ENCODE measurements around the gene TSPAN12. TPM values are rescaled to one million over a fixed set of nuclear protein-coding genes. Genes with fewer than 3 reads are reported as not detected.
A peak's percentile ranks its signal among the peaks of the same experiment; 100 is the strongest.
"Not testable (repeated sequence)": the region's sequence is repeated elsewhere in the genome, so short reads cannot be mapped to it uniquely, and the experiment has no call there.

The TSPAN12 gene, protein sequence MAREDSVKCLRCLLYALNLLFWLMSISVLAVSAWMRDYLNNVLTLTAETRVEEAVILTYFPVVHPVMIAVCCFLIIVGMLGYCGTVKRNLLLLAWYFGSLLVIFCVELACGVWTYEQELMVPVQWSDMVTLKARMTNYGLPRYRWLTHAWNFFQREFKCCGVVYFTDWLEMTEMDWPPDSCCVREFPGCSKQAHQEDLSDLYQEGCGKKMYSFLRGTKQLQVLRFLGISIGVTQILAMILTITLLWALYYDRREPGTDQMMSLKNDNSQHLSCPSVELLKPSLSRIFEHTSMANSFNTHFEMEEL
- 19.5 and 26.5 TPM in 2 replicates for total RNA-seq (2014; rRNA removed; shearing (Covaris generic))

DNA sequence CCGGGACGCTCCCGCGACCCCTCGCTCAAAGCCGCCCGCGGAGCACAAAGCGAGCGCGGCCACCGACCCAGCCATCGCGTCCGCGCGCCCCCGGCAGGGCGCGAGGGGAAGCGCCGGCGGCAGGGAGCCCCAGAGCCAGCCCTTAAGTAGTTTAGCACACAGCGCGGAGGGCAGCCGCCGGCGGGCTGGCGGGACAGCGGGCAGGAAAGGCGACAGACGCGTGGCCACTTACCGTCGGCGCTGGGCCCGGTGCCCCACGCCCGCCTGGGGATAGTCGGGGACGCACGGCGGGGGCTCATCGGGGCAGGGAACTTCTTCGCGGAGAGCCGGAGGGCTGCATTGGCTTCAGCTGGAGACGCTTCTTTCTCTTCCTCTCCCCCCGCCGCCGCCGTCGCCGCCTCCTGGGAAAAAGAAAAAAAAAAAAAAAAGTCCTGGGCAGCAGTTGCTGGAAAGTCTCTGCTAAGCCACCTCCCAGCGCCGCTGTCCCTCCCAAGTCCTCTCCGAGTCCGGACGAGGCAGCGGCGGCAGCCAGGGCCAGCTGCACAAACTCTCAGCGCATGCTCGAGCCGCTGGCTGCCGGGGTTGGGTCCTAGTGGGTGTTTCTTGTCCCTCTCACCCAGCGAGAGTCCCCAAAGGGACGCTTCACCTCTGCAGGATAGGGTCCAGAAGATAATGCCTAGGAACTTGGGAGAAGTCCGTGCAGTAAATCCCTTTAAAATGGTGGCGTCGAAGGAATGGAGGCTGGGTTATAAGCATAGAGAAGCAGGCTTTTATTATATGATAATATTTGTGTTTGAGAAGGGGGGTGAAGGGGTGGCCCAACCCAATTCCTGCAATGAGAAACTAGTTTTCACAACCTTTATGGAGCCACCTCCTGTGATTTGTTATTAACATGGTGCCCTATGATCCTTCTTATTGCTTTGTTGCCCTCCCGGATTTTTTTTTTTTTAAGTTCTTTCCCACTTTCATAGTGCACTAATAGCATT lies at the start of gene TSPAN12:
TSPAN12 (minus strand) TSS at position 557 of the 986 bp plus-strand sequence. CDS start 1,381 bp downstream, outside the sequence.
- H3K36me3 ChIP-seq (replicated peaks; ENCODE audit: control insufficient read depth, insufficient read depth, low read length), result no peaks in the 10 kb centered on the region
- H3K4me3 ChIP-seq (ENCODE audit: insufficient read depth, low read depth, low read length), result peak within 1 kb of the TSS; percentile 81
- H3K27me3 ChIP-seq (ENCODE audit: control insufficient read depth, insufficient read depth, low read length), result no peaks in the 10 kb centered on the region
- DNase-seq, result peak; percentile 90

- no peaks in the 10 kb centered on the region for H3K27me3 ChIP-seq (ENCODE audit: control insufficient read depth, insufficient read depth, low read length)
- H3K36me3 ChIP-seq (replicated peaks; ENCODE audit: control insufficient read depth, insufficient read depth, low read length), result no peaks in the 10 kb centered on the region
- DNase-seq, result no peak
- H3K4me3 ChIP-seq (ENCODE audit: insufficient read depth, low read depth, low read length), result no peak overlapping the region
Measured at GRCh38 chr7:120898715-120899499, 41.0 kb upstream of the TSPAN12 start.

DNA sequence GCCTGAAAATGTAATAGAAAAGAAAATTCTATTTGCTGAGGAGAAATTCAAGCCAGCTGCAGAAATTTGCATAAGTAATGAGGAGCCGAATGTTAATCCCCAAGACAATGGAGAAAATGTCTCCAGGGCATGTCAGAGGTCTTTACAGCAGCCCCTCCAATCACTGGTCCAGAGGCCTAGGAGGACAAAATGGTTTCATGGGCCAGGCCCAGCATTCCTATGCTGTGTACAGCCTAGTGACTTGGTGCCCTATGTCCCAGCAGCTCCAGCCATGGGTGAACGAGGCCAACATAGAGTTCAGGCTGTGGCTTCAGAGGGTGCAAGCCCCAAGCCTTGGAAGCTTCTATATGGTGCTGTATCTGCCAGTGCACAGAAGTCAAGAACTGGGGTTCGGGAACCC lies 37.3 kb upstream of the TSPAN12 start:
- DNase-seq; H3K27me3 ChIP-seq (ENCODE audit: control insufficient read depth, insufficient read depth, low read length); H3K36me3 ChIP-seq (replicated peaks; ENCODE audit: control insufficient read depth, insufficient read depth, low read length); H3K4me3 ChIP-seq (ENCODE audit: insufficient read depth, low read depth, low read length): not testable (repeated sequence)

DNA sequence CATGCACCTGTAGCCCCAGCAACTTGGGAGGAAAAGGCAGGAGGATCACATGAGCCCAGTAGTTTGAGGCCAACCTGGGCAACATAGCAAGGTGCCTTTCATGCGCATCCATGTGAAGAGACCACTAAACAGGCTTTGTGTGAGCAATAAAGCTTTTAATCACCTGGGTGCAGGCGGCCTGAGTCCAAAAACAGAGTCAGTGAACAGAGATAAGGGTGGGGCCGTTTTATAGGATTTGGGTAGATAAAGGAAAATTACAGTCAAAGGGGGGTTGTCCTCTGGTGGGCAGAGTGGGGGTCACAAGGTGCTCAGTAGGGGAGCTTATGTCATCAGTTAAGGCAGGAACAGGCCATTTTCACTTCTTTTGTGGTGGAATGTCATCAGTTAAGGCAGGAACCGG lies 27.7 kb upstream of the TSPAN12 start:
- not testable (repeated sequence) for H3K36me3 ChIP-seq (replicated peaks; ENCODE audit: control insufficient read depth, insufficient read depth, low read length); H3K27me3 ChIP-seq (ENCODE audit: control insufficient read depth, insufficient read depth, low read length); DNase-seq; H3K4me3 ChIP-seq (ENCODE audit: insufficient read depth, low read depth, low read length)

GRCh38 chr7:120877701-120878100 lies 19.8 kb upstream of the TSPAN12 start:
- Histone ChIP-seq H3K36me3 (replicated peaks; ENCODE audit: control insufficient read depth, insufficient read depth, low read length) (no peaks in the 10 kb centered on the region), H3K27me3 (ENCODE audit: control insufficient read depth, insufficient read depth, low read length) (no peaks in the 10 kb centered on the region), H3K4me3 (ENCODE audit: insufficient read depth, low read depth, low read length) (no peak overlapping the region)
- DNase-seq, result no peak

DNA sequence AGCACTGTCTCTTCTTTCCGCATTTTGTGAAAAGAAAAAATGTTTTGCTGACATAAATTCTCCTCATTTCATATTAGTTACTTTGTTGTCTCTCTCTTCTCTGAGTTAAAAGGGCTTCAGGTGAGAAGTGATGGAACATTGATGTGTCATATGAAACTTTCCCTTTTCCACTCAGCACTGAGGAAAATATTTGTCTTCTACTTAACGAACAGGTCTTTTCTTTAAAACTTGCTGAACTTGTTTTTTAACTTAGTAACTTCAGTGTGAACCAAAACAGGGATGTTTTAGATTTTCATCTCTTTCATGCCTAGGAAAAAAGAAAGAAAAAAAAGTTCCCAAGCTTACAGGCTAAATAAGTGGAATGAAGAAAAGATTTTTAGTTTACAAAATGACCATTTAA lies 19.0 kb upstream of the TSPAN12 start:
- no peak for DNase-seq
- Histone ChIP-seq H3K27me3 (ENCODE audit: control insufficient read depth, insufficient read depth, low read length) (no peaks in the 10 kb centered on the region), H3K4me3 (ENCODE audit: insufficient read depth, low read depth, low read length) (no peak overlapping the region), H3K36me3 (replicated peaks; ENCODE audit: control insufficient read depth, insufficient read depth, low read length) (no peaks in the 10 kb centered on the region)

DNA sequence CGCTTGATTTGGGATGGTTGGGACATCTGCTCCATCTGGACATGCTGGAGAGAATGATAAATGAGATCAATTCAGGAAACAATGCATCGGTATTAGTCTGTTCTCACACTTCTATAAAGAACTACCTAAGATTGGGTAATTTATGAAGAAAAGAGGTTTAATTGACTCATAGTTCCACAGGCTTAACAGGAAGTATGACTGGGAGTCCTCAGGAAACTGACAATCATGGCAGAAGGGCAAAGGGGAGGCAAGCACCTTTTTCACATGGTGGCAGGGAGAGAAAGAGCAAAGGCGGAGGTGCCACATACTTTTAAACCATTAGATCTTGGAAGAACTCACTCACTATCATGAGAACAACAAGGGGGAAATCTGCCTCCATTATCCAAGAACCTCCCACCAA lies 16.8 kb upstream of the TSPAN12 start:
- no peak for DNase-seq
- Histone ChIP-seq H3K27me3 (ENCODE audit: control insufficient read depth, insufficient read depth, low read length) (no peaks in the 10 kb centered on the region), H3K4me3 (ENCODE audit: insufficient read depth, low read depth, low read length) (no peak overlapping the region), H3K36me3 (replicated peaks; ENCODE audit: control insufficient read depth, insufficient read depth, low read length) (no peaks in the 10 kb centered on the region)

- DNase-seq, result no peak
- Histone ChIP-seq H3K27me3 (ENCODE audit: control insufficient read depth, insufficient read depth, low read length) (no peaks in the 10 kb centered on the region), H3K36me3 (replicated peaks; ENCODE audit: control insufficient read depth, insufficient read depth, low read length) (no peaks in the 10 kb centered on the region), H3K4me3 (ENCODE audit: insufficient read depth, low read depth, low read length) (no peak overlapping the region)
Measured at GRCh38 chr7:120874016-120874415, 16.1 kb upstream of the TSPAN12 start.

DNA sequence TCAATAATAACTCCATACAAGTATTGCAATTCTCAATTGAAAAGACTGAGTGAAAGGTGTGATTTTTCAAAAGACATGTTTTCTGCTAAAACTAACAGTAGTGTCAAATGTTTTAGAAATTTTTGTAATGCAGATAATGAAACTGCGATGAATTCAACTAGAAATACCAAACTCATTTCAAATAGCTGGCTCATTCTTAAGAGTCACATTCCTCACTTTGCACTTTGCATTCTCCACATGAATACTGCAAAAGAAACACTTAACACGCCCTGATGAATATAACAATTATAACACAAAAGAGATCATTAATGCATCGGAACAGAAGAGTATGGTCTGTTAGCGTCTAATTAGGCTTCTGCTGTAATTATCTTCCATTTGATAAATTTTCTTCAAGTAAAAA lies 15.5 kb upstream of the TSPAN12 start:
- no peaks in the 10 kb centered on the region for H3K27me3 ChIP-seq (ENCODE audit: control insufficient read depth, insufficient read depth, low read length)
- DNase-seq, result no peak
- no peaks in the 10 kb centered on the region for H3K36me3 ChIP-seq (replicated peaks; ENCODE audit: control insufficient read depth, insufficient read depth, low read length)
- H3K4me3 ChIP-seq (ENCODE audit: insufficient read depth, low read depth, low read length), result no peak overlapping the region

GRCh38 chr7:120869700-120870099 lies 11.8 kb upstream of the TSPAN12 start:
- no peaks in the 10 kb centered on the region for H3K36me3 ChIP-seq (replicated peaks; ENCODE audit: control insufficient read depth, insufficient read depth, low read length)
- DNase-seq, result no peak
- H3K4me3 ChIP-seq (ENCODE audit: insufficient read depth, low read depth, low read length), result no peak overlapping the region
- no peaks in the 10 kb centered on the region for H3K27me3 ChIP-seq (ENCODE audit: control insufficient read depth, insufficient read depth, low read length)

- Histone ChIP-seq H3K4me3 (ENCODE audit: insufficient read depth, low read depth, low read length) (no peak overlapping the region), H3K36me3 (replicated peaks; ENCODE audit: control insufficient read depth, insufficient read depth, low read length) (no peaks in the 10 kb centered on the region), H3K27me3 (ENCODE audit: control insufficient read depth, insufficient read depth, low read length) (no peaks in the 10 kb centered on the region)
- DNase-seq, result no peak
Measured at GRCh38 chr7:120867932-120868331, 10.0 kb upstream of the TSPAN12 start.

DNA sequence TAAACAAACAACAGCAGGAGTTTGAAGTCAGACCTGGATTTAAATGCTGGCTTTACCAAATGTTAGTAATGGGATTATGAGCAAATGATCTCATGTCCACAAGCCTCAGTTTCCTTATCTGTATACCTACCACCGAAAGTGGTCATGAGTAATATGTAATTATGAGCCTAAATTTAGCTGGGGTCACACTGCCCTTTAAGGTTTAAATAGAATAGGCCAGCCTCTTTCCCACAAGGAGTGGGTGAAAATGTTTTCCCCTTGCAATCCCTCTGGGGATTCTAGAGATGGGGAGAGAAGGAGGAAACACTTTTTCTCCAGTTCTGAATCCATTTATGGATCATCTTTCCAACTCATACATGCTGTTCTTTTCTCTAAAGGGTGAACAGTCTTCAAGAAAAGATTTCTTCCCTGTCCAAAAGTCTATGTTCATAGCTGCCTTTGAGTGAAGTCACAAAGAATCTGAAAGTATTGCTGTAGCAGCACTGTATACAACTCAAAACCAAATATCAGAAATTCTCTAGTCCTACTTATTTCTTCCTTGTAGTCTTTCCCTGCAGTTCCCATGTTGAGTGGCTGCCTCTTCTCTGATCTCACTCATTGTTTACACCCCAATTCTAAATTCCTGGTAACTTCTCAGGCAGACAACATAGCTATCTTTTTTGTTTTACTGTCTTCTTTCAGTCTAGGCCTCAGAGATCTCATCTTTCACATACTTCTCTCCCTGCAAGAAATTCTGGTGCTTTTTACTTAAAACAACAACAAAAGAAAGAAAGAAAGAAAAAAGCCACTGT lies 7.4 kb upstream of the TSPAN12 start:
- Histone ChIP-seq H3K36me3 (replicated peaks; ENCODE audit: control insufficient read depth, insufficient read depth, low read length) (no peaks in the 10 kb centered on the region), H3K4me3 (ENCODE audit: insufficient read depth, low read depth, low read length) (no peak overlapping the region), H3K27me3 (ENCODE audit: control insufficient read depth, insufficient read depth, low read length) (no peaks in the 10 kb centered on the region)
- no peak for DNase-seq

- H3K36me3 ChIP-seq (replicated peaks; ENCODE audit: control insufficient read depth, insufficient read depth, low read length), result no peaks in the 10 kb centered on the region
- no peak for DNase-seq
- H3K27me3 ChIP-seq (ENCODE audit: control insufficient read depth, insufficient read depth, low read length), result no peaks in the 10 kb centered on the region
- H3K4me3 ChIP-seq (ENCODE audit: insufficient read depth, low read depth, low read length), result no peak overlapping the region
Measured at GRCh38 chr7:120864141-120864900, 6.4 kb upstream of the TSPAN12 start.

Measured in H7 (cell line).